NCI-H345 treated with DMSO at 0.1 percent for 48 hours (cell line): ENCODE measurements around the gene TRIM61.
A peak's percentile ranks its signal among the peaks of the same experiment; 100 is the strongest.
"Not testable (repeated sequence)": the region's sequence is repeated elsewhere in the genome, so short reads cannot be mapped to it uniquely, and the experiment has no call there.

ENCODE experiments used
- DNase-seq: peaks from one replicate; lab custom pipeline; 2025; ENCODE audit not compliant: unreplicated experiment; lab: John Stamatoyannopoulos, UW

The TRIM61 gene

GRCh38 chr4:164959421-164959820 is 18.0 kb downstream of the TRIM61 start:
- DNase-seq, result not testable (repeated sequence)

- DNase-seq, result peak; percentile 40
These were observed 20.5 kb downstream of the TRIM61 start for GRCh38 chr4:164956766-164957643.

GRCh38 chr4:164955107-164955805 is 22.2 kb downstream of the TRIM61 start:
- no peak for DNase-seq

GRCh38 chr4:164952551-164952950 is 24.9 kb downstream of the TRIM61 start:
- DNase-seq, result no peak

GRCh38 chr4:164949448-164950143 is 27.9 kb downstream of the TRIM61 start:
- no peak for DNase-seq

GRCh38 chr4:164948975-164949374 is 28.5 kb downstream of the TRIM61 start:
- DNase-seq, result no peak

GRCh38 chr4:164948006-164948405 is 29.5 kb downstream of the TRIM61 start:
- not testable (repeated sequence) for DNase-seq

GRCh38 chr4:164946810-164947209 is 30.6 kb downstream of the TRIM61 start:
- DNase-seq, result no peak

GRCh38 chr4:164945146-164945545 is 32.3 kb downstream of the TRIM61 start:
- no peak for DNase-seq

GRCh38 chr4:164943192-164943591 is 34.3 kb downstream of the TRIM61 start:
- no peak for DNase-seq

- DNase-seq, result no peak
These were observed 39.7 kb downstream of the TRIM61 start for GRCh38 chr4:164937576-164938270.

- DNase-seq, result not testable (repeated sequence)
These were observed 41.4 kb downstream of the TRIM61 start for GRCh38 chr4:164935865-164936606.

GRCh38 chr4:164935363-164935762 is 42.1 kb downstream of the TRIM61 start:
- DNase-seq, result no peak

GRCh38 chr4:164933244-164933643 is 44.2 kb downstream of the TRIM61 start:
- no peak for DNase-seq

GRCh38 chr4:164931551-164932324 is 45.7 kb downstream of the TRIM61 start:
- DNase-seq, result no peak

GRCh38 chr4:164930647-164931046 is 46.8 kb downstream of the TRIM61 start:
- DNase-seq, result no peak

- not testable (repeated sequence) for DNase-seq
These were observed 50.4 kb downstream of the TRIM61 start for GRCh38 chr4:164927101-164927500.

- DNase-seq, result no peak
These were observed 51.2 kb downstream of the TRIM61 start for GRCh38 chr4:164926301-164926700.

- DNase-seq, result no peak
These were observed 52.7 kb downstream of the TRIM61 start for GRCh38 chr4:164924670-164925238.
